Renal cortical epithelial cell (primary cell): Measurements from ENCODE around the gene H2AZ2. TPM values are rescaled to one million over a fixed set of nuclear protein-coding genes. Genes with fewer than 3 reads are reported as not detected.
"Not testable (repeated sequence)": the region's sequence is repeated elsewhere in the genome, so short reads cannot be mapped to it uniquely, and the experiment has no call there.

ENCODE experiments used
- DNase-seq: peaks from one replicate; pipeline ENCODE4 v3.0.0-alpha.2; 2011; ENCODE audit warnings: low read depth
- total RNA-seq: library from RNA; depleted of rRNA; stranded (reverse); fragments of >200 nt; gene quantifications from 2 replicates; pipeline ENCODE4 v1.2.3, GENCODE V29; 2014

The H2AZ2 gene
- total RNA-seq, 1 donor from 2014 or later = 168 TPM

DNA sequence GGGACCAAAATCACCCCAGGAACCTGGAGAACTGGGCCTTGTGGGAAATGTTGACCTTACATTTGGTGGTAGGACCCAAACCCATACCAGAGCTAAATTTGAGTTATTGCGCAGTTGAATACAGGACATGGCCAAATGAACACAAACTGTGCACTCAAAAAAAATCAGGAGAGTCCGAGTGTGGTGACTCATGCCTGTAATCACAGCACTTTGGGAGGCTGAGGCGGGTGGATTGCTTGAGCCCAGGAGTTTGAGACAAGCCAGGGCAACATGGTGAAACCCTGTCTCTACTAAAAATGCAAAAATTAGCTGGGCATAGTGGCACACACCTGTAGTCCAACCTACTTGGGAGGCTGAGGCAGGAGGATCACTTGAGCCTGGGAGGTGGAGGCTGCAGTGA, 62.7 kb downstream of the H2AZ2 start:
- DNase-seq = not testable (repeated sequence)

DNA sequence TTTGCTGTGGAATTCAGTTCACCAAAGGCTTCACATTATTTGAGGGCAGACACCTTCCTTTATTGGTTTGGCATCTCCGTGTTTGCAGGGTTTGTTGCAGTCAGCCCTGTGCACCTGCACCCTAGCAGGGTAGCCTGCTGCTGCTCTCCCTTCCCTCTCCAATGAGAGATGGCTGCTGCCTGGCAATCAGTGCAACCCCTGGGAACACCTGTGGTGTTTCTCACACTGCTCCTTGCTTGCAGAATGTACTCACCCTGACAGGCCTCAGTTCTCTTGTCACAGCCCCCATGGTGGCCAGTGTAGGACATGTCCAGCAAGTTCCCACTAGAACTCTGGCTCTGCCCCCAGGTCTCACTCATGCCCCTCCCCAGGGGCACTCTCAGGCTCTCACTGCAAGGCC, 63.5 kb downstream of the H2AZ2 start:
- no peak for DNase-seq

DNA sequence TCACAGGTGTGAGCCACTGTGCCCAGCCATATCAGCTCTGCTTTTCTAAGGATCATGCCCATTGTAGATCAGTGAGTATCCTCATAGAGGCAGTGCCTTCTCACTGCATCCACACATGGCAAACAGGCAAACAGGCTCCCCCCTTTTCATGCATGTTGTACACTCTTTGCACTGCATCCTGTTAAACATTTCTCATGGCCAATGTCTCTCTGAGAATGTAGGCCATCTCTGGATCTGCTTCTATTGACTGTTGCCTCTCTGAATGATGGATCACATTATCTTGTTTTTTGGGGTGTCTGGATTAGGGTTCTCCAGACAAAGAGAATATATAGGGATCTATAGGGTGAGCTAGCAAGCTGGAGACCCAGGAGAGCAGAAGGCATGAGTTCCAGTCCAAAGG, 64.5 kb downstream of the H2AZ2 start:
- DNase-seq = no peak

DNA sequence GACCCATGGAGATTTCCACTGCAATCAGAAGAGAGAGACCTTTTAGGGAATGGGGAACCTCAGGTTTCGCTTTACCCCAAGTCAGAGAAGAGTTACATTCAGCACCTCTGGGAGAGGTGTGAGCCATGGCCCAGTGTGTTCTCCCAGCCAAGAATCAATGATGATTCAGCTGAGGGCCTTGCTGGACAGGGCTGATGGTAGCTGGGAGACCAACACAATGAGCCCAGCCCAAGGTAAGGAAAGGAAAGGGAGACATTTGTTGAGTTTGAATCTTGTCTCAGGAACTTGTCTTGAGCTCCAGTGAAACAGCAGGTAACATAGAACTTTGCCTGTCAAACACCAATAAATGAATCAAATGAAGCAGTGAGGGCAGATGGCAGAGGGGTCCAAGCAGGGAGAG, 65.4 kb downstream of the H2AZ2 start:
- DNase-seq = no peak

Other genes with a start within 250 kb of the H2AZ2 start
- gene OGDH, start 241.5 kb downstream of the H2AZ2 start, total RNA-seq = 105 and 157 TPM in 2 replicates
- 7.5 and 22.7 TPM in 2 replicates for gene ZMIZ2, start 99.2 kb downstream of the H2AZ2 start, total RNA-seq
- 2,537 and 3,633 TPM in 2 replicates for gene PPIA, start 51.4 kb downstream of the H2AZ2 start, total RNA-seq
- gene PURB, start 37.4 kb upstream of the H2AZ2 start, total RNA-seq = 20.7 and 35.6 TPM in 2 replicates
- gene MYO1G, start 130.9 kb upstream of the H2AZ2 start, total RNA-seq = not detected in 2 replicates
- gene CCM2, start 152.1 kb upstream of the H2AZ2 start, total RNA-seq = 52.2 and 69.3 TPM in 2 replicates
- 1.0 and 7.4 TPM in 2 replicates for gene NACAD, start 240.9 kb upstream of the H2AZ2 start, total RNA-seq